ENCODE data around the gene ANKLE2.

Gene ANKLE2

DNA sequence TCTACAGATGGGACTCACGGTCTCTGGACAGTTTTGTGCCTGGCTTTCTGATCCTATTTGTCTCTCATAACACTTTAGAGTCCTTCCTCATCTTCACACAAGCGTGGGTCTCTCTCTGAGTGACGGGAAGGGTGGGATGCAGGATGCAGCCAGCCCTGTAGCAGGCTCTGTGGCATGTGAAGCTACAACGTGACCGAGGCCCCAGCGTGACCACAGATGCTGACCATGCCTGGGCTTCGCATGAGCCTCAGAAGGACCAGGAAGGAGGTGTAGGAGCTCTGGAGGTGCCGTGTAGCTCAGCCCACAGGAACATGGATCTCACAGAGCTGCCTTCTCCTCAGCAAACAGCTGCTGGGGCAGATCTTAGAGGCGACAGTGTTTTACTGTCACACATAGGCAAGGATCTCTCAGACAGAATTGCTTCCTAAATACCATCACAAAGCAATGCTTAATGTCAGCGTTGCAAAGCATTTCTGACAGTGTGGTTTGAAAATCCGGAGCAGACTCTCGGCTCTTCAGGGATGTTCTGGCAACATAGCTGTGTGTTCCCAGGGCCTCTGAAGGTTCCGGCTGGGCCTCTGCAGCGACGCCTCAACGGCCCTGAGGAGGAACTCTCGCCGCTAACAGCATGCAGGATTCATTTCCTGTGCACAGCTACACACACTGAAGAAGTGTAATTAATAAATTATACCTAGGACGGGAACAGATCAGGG lies 21.9 kb downstream of the ANKLE2 start:
- Histone ChIP-seq H3K9me3 (ENCODE audit: control insufficient read depth, insufficient read depth, low read length) (no peaks in the 10 kb centered on the region), H3K4me1 (ENCODE audit: control insufficient read depth, insufficient read depth, low read length) (no peaks in the 10 kb centered on the region), H3K27me3 (ENCODE audit: control insufficient read depth, insufficient read depth, low read length) (no peaks in the 10 kb centered on the region), H3K9ac (ENCODE audit: low read depth, low read length) (no peak overlapping the region), H3K36me3 (ENCODE audit: control insufficient read depth, insufficient read depth, low read length) (peaks cover 80% of the 10 kb centered on the region), H3K4me3 (ENCODE audit: low read depth, low read length) (no peak overlapping the region)

- Histone ChIP-seq H3K4me3 (ENCODE audit: low read depth, low read length) (no peak overlapping the region), H3K27me3 (ENCODE audit: control insufficient read depth, insufficient read depth, low read length) (no peaks in the 10 kb centered on the region), H3K9me3 (ENCODE audit: control insufficient read depth, insufficient read depth, low read length) (no peaks in the 10 kb centered on the region), H3K36me3 (ENCODE audit: control insufficient read depth, insufficient read depth, low read length) (peaks cover 76% of the 10 kb centered on the region), H3K4me1 (ENCODE audit: control insufficient read depth, insufficient read depth, low read length) (no peaks in the 10 kb centered on the region), H3K9ac (ENCODE audit: low read depth, low read length) (no peak overlapping the region)
These were observed 24.7 kb downstream of the ANKLE2 start for GRCh38 chr12:132736913-132737312.

DNA sequence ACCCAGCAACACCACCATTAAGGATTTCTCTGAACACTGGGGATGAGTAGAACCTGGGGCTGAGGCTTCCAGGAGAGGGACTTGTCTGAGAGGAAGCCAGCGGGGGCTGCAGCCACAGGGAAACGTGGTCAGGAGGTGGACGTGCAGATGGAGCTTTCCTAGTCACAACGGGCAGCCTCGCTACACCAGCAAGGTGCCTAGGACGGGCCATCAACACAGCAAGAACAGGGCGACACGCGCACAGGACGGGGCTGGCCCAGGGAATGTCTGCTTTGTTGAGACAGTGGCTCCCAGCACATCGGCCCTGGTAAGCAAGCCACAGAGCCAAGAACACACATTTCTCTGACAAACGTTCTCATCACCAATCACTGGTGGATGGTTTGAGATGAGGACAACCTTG lies 25.3 kb downstream of the ANKLE2 start:
- H3K9ac ChIP-seq (ENCODE audit: low read depth, low read length), result no peak overlapping the region
- H3K27me3 ChIP-seq (ENCODE audit: control insufficient read depth, insufficient read depth, low read length), result no peaks in the 10 kb centered on the region
- peaks cover 77% of the 10 kb centered on the region for H3K36me3 ChIP-seq (ENCODE audit: control insufficient read depth, insufficient read depth, low read length)
- no peaks in the 10 kb centered on the region for H3K9me3 ChIP-seq (ENCODE audit: control insufficient read depth, insufficient read depth, low read length)
- H3K4me1 ChIP-seq (ENCODE audit: control insufficient read depth, insufficient read depth, low read length), result no peaks in the 10 kb centered on the region
- H3K4me3 ChIP-seq (ENCODE audit: low read depth, low read length), result no peak overlapping the region

- Histone ChIP-seq H3K9ac (ENCODE audit: low read depth, low read length) (no peak overlapping the region), H3K36me3 (ENCODE audit: control insufficient read depth, insufficient read depth, low read length) (peaks cover 74% of the 10 kb centered on the region), H3K27me3 (ENCODE audit: control insufficient read depth, insufficient read depth, low read length) (no peaks in the 10 kb centered on the region)
These were observed 26.1 kb downstream of the ANKLE2 start for GRCh38 chr12:132735496-132735895.

GRCh38 chr12:132734206-132734605 lies 27.4 kb downstream of the ANKLE2 start:
- H3K4me1 ChIP-seq (ENCODE audit: control insufficient read depth, insufficient read depth, low read length), result no peaks in the 10 kb centered on the region
- H3K4me3 ChIP-seq (ENCODE audit: low read depth, low read length), result no peak overlapping the region
- H3K9me3 ChIP-seq (ENCODE audit: control insufficient read depth, insufficient read depth, low read length), result no peaks in the 10 kb centered on the region
- peaks cover 73% of the 10 kb centered on the region for H3K36me3 ChIP-seq (ENCODE audit: control insufficient read depth, insufficient read depth, low read length)
- H3K9ac ChIP-seq (ENCODE audit: low read depth, low read length), result no peak overlapping the region
- H3K27me3 ChIP-seq (ENCODE audit: control insufficient read depth, insufficient read depth, low read length), result no peaks in the 10 kb centered on the region

More at GRCh38 chr12:132735496-132735895, 26.1 kb downstream of the ANKLE2 start:
- H3K4me3 ChIP-seq (ENCODE audit: low read depth, low read length), result no peak overlapping the region
- H3K9me3 ChIP-seq (ENCODE audit: control insufficient read depth, insufficient read depth, low read length), result no peaks in the 10 kb centered on the region
- no peaks in the 10 kb centered on the region for H3K4me1 ChIP-seq (ENCODE audit: control insufficient read depth, insufficient read depth, low read length)

GRCh38 chr12:132731574-132731973 lies 30.1 kb downstream of the ANKLE2 start:
- H3K4me3 ChIP-seq (ENCODE audit: low read depth, low read length), result no peak overlapping the region
- no peaks in the 10 kb centered on the region for H3K4me1 ChIP-seq (ENCODE audit: control insufficient read depth, insufficient read depth, low read length)
- H3K27me3 ChIP-seq (ENCODE audit: control insufficient read depth, insufficient read depth, low read length), result no peaks in the 10 kb centered on the region
- peaks cover 75% of the 10 kb centered on the region for H3K36me3 ChIP-seq (ENCODE audit: control insufficient read depth, insufficient read depth, low read length)
- no peak overlapping the region for H3K9ac ChIP-seq (ENCODE audit: low read depth, low read length)
- H3K9me3 ChIP-seq (ENCODE audit: control insufficient read depth, insufficient read depth, low read length), result no peaks in the 10 kb centered on the region

DNA sequence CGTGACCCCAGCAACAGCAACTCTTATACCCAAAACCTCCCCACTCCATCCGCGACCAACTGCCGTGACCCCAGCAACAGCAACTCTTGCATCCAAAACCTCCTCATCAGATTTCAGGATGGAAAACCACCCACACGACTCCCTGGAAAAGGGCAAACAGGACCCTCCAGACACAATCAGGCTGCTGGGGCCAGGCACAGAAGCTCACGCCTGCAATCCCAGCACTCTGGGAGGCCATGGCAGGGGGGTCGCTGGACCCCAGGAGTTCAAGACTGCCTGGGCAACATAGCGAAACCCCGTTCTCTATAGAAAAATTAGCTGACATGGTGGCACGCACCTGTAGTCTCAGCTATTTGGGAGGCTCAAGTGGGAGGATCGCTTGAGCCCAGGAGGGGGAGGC lies 31.3 kb downstream of the ANKLE2 start:
- no peaks in the 10 kb centered on the region for H3K27me3 ChIP-seq (ENCODE audit: control insufficient read depth, insufficient read depth, low read length)
- no peak overlapping the region for H3K9ac ChIP-seq (ENCODE audit: low read depth, low read length)
- H3K9me3 ChIP-seq (ENCODE audit: control insufficient read depth, insufficient read depth, low read length), result no peaks in the 10 kb centered on the region
- H3K4me3 ChIP-seq (ENCODE audit: low read depth, low read length), result no peak overlapping the region
- no peaks in the 10 kb centered on the region for H3K4me1 ChIP-seq (ENCODE audit: control insufficient read depth, insufficient read depth, low read length)
- H3K36me3 ChIP-seq (ENCODE audit: control insufficient read depth, insufficient read depth, low read length), result peaks cover 71% of the 10 kb centered on the region

GRCh38 chr12:132729541-132730320 lies 31.9 kb downstream of the ANKLE2 start:
- Histone ChIP-seq H3K9me3 (ENCODE audit: control insufficient read depth, insufficient read depth, low read length) (no peaks in the 10 kb centered on the region), H3K4me1 (ENCODE audit: control insufficient read depth, insufficient read depth, low read length) (no peaks in the 10 kb centered on the region), H3K36me3 (ENCODE audit: control insufficient read depth, insufficient read depth, low read length) (peaks cover 68% of the 10 kb centered on the region), H3K9ac (ENCODE audit: low read depth, low read length) (no peak overlapping the region), H3K27me3 (ENCODE audit: control insufficient read depth, insufficient read depth, low read length) (no peaks in the 10 kb centered on the region), H3K4me3 (ENCODE audit: low read depth, low read length) (no peak overlapping the region)

DNA sequence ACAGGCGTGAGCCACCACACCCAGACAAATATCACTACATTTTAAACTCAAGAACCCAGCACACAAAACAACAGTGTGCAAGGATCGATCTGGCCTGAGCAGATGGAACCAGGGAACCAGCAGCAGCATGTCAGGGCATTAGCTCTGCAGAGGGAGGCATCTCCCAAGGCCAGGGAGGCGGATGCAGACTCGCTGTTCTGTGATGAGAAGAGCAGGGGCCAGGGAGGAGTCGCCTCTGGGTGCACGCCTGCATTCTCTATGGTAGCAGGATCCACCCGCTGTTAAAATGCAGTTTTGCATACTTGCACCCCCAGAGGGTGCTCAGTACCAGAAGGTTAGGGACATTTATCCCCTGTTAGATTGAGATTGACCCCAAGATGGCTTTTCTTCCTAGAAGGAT lies 33.1 kb downstream of the ANKLE2 start:
- no peak overlapping the region for H3K9ac ChIP-seq (ENCODE audit: low read depth, low read length)
- peaks cover 66% of the 10 kb centered on the region for H3K36me3 ChIP-seq (ENCODE audit: control insufficient read depth, insufficient read depth, low read length)
- H3K4me1 ChIP-seq (ENCODE audit: control insufficient read depth, insufficient read depth, low read length), result no peaks in the 10 kb centered on the region
- H3K4me3 ChIP-seq (ENCODE audit: low read depth, low read length), result no peak overlapping the region
- H3K9me3 ChIP-seq (ENCODE audit: control insufficient read depth, insufficient read depth, low read length), result no peaks in the 10 kb centered on the region
- no peaks in the 10 kb centered on the region for H3K27me3 ChIP-seq (ENCODE audit: control insufficient read depth, insufficient read depth, low read length)

DNA sequence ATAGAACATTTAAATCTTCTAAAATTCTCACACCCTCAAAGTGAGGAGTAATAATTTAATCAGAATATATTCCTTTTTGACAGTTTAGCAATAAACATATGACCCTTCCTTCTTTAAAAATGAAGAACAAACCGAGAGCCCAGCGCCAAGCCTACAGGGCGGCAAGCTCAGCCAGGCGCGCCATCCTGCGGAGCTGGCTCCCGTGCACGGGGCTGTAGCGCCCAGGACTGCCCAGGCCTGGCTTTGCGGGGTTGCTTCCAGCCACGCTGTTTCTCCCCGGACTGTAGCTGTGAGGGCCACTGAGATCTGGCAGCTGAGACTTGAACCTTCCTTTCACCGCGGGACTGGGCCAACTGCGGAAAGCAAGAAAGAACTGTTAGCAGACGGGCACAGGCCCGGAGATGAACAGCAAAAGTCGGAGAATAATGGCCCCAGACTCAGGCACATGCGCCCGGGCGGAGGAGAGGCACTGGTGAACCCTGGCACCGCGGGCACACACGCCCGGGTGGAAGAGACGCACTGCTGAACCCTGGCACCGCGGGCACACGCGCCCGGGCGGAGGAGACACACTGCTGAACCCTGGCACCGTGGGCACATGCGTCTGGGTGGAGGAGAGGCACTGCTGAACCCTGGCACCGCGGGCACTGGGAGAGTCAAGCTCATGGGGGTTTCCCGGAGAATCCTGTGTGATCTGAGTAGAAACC lies 34.4 kb downstream of the ANKLE2 start:
- Histone ChIP-seq H3K36me3 (ENCODE audit: control insufficient read depth, insufficient read depth, low read length) (peaks cover 67% of the 10 kb centered on the region), H3K4me3 (ENCODE audit: low read depth, low read length) (no peak overlapping the region), H3K27me3 (ENCODE audit: control insufficient read depth, insufficient read depth, low read length) (no peaks in the 10 kb centered on the region), H3K9ac (ENCODE audit: low read depth, low read length) (no peak overlapping the region), H3K9me3 (ENCODE audit: control insufficient read depth, insufficient read depth, low read length) (no peaks in the 10 kb centered on the region), H3K4me1 (ENCODE audit: control insufficient read depth, insufficient read depth, low read length) (no peaks in the 10 kb centered on the region)

DNA sequence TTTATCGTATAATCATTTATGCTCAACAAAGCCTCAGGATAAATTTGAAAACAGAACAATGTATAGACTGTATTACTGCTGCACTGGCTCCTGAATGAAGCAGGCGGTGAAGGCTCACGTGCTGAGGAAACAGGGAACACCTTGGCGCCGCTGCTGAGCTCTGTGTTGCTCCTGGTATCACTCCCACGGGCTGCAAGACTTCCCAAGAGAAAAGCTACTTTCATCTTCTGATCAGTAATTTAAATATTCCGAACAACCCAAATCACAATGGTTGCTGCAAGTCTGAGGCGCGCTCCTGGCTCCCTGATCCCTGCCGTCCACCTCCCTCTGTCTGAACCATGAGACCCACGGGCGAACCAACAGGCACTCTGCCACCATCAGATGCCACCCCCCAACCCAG lies 35.2 kb downstream of the ANKLE2 start:
- Histone ChIP-seq H3K4me3 (ENCODE audit: low read depth, low read length) (no peak overlapping the region), H3K9ac (ENCODE audit: low read depth, low read length) (no peak overlapping the region), H3K9me3 (ENCODE audit: control insufficient read depth, insufficient read depth, low read length) (no peaks in the 10 kb centered on the region), H3K36me3 (ENCODE audit: control insufficient read depth, insufficient read depth, low read length) (peaks cover 66% of the 10 kb centered on the region), H3K4me1 (ENCODE audit: control insufficient read depth, insufficient read depth, low read length) (no peaks in the 10 kb centered on the region), H3K27me3 (ENCODE audit: control insufficient read depth, insufficient read depth, low read length) (no peaks in the 10 kb centered on the region)
